ENCODE measurements around the gene FLT3. TPM values are rescaled to one million over a fixed set of nuclear protein-coding genes. Genes with fewer than 3 reads are reported as not detected.

The FLT3 gene
- total RNA-seq, 1 donor from 2014 or later = not detected

DNA sequence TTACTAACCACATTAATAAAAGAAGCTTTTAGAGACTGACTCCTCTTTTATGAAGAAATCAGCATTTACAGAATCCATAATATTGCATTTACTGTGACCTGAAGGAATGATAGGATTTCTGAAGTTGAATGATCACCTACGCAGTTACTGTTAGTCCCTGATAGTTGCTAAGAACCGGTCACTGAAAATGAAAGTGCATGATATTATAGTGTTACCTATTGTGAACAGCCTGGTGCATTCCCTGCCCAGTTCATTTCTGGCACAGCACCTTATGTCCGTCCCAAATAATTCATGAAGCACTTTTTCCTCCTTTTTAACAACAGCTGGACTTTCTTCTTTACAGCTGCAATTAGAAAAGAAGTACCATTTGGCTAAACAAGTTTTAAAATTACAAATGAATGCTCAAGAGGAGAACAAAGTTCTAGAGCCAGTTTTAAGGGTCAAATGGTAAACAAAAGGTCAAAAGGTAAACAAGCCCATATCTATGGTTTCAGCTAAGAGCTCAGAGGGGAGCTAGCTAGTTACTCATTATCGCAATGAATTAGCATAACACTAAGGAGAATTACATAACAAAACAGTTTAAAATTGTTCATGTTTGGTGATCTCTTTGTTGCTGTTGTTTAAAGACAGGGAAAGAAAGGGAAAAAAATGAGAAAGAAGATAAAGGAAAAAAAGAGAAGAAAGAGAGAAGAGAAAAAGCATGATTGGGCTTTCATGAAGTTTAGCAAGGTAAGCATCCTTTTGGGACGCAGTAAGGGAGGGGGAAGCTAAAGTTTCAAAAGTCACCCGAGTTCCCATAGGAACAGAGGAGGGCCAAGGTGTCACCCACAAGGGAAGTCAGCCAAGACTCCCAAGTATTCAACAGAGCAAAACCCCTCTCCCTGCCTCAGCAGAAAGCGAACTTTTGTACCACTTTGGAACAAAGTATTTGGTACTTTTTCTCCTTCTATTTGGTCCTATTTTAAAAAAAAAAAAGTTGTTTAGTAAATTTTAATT lies 50.2 kb downstream of the FLT3 start:
- H3K4me3 Mint-ChIP-seq (ENCODE audit: unreplicated experiment) = no peak overlapping the region
- peaks cover 9% of the 10 kb centered on the region for H3K4me1 Mint-ChIP-seq (ENCODE audit: low read depth)
- no peak overlapping the region for H3K27ac Mint-ChIP-seq (ENCODE audit: unreplicated experiment)
- H3K36me3 Mint-ChIP-seq (ENCODE audit: low read depth) = no peaks in the 10 kb centered on the region
- TF ChIP-seq, protein P1, sequence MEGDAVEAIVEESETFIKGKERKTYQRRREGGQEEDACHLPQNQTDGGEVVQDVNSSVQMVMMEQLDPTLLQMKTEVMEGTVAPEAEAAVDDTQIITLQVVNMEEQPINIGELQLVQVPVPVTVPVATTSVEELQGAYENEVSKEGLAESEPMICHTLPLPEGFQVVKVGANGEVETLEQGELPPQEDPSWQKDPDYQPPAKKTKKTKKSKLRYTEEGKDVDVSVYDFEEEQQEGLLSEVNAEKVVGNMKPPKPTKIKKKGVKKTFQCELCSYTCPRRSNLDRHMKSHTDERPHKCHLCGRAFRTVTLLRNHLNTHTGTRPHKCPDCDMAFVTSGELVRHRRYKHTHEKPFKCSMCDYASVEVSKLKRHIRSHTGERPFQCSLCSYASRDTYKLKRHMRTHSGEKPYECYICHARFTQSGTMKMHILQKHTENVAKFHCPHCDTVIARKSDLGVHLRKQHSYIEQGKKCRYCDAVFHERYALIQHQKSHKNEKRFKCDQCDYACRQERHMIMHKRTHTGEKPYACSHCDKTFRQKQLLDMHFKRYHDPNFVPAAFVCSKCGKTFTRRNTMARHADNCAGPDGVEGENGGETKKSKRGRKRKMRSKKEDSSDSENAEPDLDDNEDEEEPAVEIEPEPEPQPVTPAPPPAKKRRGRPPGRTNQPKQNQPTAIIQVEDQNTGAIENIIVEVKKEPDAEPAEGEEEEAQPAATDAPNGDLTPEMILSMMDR (IDR thresholded peaks at IDR 0.05) = no peak
- H3K27me3 Mint-ChIP-seq (ENCODE audit: low read depth) = peaks cover 25% of the 10 kb centered on the region
- no peak for DNase-seq (ENCODE audit: low spot score)
- peaks cover 3% of the 10 kb centered on the region for H3K9me3 Mint-ChIP-seq (ENCODE audit: low read depth)

DNA sequence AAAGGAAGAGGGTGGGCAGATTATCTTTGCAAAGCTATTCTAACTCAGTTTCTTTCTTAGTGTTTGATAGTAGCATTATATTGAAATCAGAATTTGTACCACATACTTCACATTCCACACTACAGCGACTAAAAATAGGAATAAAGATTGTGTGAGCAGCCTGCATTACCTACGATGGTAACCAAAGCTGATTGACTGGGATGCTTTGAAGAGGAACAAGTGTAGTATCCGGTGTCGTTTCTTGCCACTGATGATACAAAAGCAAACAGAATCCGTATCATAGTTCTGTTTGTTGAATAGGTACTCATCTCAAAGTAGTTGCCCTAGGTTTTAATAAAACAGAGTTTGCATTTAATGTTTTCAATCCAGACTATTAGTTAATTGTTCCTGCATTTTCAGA lies 51.2 kb downstream of the FLT3 start:
- Mint-ChIP-seq H3K4me3 (ENCODE audit: unreplicated experiment) (no peak overlapping the region), H3K27ac (ENCODE audit: unreplicated experiment) (no peak overlapping the region), H3K9me3 (ENCODE audit: low read depth) (peaks cover 3% of the 10 kb centered on the region), H3K27me3 (ENCODE audit: low read depth) (peaks cover 17% of the 10 kb centered on the region), H3K4me1 (ENCODE audit: low read depth) (peaks cover 9% of the 10 kb centered on the region), H3K36me3 (ENCODE audit: low read depth) (no peaks in the 10 kb centered on the region)
- TF ChIP-seq, protein P1 (IDR thresholded peaks at IDR 0.05) = no peak
- DNase-seq (ENCODE audit: low spot score) = no peak

DNA sequence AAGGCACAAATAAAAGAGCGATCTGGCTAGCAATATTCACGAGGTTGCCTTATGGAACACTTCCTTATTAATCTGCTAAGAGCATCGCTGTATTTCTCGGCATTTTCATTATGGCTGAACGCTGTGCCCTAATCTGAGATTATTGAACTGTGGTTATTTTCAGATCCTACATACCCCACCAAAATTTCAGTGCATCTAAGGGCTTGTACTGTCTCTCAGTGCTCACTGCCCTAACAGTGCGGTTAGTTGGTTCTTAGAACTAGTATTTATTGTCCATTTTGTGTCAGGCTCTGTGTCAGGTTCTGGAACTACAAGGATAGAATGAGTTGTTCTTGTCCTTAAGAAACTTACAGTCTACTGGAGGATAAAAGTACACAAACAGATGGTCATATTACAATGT lies 51.6 kb downstream of the FLT3 start:
- Mint-ChIP-seq H3K4me3 (ENCODE audit: unreplicated experiment) (no peak overlapping the region), H3K9me3 (ENCODE audit: low read depth) (peaks cover 3% of the 10 kb centered on the region), H3K36me3 (ENCODE audit: low read depth) (no peaks in the 10 kb centered on the region), H3K4me1 (ENCODE audit: low read depth) (peaks cover 9% of the 10 kb centered on the region), H3K27me3 (ENCODE audit: low read depth) (peaks cover 12% of the 10 kb centered on the region), H3K27ac (ENCODE audit: unreplicated experiment) (no peak overlapping the region)
- TF ChIP-seq, protein P1 (IDR thresholded peaks at IDR 0.05) = no peak
- no peak for DNase-seq (ENCODE audit: low spot score)

DNA sequence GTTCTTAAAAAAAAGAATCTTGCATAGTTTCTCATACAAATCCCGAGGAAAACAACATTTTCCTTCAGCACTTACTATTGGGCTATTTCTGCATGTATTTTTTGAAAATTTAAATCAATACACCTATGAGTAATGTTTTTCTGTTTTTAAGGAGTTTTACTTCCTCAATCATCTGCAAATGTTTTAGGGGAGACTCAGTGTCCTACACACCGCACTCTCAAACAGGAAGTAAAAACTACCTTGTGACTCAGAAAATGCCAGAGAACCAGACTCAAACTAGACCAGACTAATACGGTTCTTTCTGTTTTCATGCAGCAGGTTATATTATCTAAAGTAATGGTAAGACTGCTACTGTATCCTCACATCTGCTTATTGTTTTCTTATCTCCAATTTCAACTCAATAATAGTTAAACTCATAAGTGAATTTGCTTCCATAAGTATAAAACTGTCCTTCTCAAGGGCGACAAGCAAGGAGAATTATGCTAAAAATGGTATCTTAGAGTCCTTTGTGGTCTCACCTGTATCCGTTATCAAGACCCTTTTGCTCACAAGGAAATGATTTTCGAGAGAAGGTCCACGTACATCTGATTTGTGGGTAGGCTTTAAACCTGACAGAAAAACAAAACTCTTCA lies 52.5 kb downstream of the FLT3 start:
- Mint-ChIP-seq H3K27me3 (ENCODE audit: low read depth) (peaks cover 14% of the 10 kb centered on the region), H3K36me3 (ENCODE audit: low read depth) (no peaks in the 10 kb centered on the region), H3K4me1 (ENCODE audit: low read depth) (peaks cover 9% of the 10 kb centered on the region), H3K9me3 (ENCODE audit: low read depth) (peaks cover 3% of the 10 kb centered on the region), H3K4me3 (ENCODE audit: unreplicated experiment) (no peak overlapping the region), H3K27ac (ENCODE audit: unreplicated experiment) (no peak overlapping the region)
- DNase-seq (ENCODE audit: low spot score) = no peak
- TF ChIP-seq, protein P1 (IDR thresholded peaks at IDR 0.05) = no peak

DNA sequence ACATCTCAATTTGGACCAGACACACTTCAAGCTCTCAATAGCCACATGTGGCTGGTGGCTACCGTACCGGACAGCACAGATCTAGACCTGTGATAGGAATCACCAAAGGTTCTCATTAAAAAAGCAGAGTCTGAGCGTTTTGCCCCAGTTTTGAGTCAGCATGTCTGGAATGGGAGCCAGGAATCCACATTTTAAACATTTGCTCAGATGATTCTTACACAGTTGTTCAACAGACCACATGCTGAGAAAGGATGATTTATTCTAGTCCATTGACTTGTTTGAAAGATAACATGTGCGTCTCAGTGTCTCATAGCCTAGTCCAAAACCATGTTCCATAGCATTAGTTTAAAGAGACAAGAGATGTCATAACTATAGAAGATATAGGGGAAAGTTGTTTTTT lies 53.4 kb downstream of the FLT3 start:
- H3K27ac Mint-ChIP-seq (ENCODE audit: unreplicated experiment) = no peak overlapping the region
- no peak overlapping the region for H3K4me3 Mint-ChIP-seq (ENCODE audit: unreplicated experiment)
- H3K4me1 Mint-ChIP-seq (ENCODE audit: low read depth) = peaks cover 9% of the 10 kb centered on the region
- DNase-seq (ENCODE audit: low spot score) = no peak
- peaks cover 21% of the 10 kb centered on the region for H3K27me3 Mint-ChIP-seq (ENCODE audit: low read depth)
- TF ChIP-seq, protein P1 (IDR thresholded peaks at IDR 0.05) = no peak
- H3K36me3 Mint-ChIP-seq (ENCODE audit: low read depth) = no peaks in the 10 kb centered on the region
- H3K9me3 Mint-ChIP-seq (ENCODE audit: low read depth) = peaks cover 3% of the 10 kb centered on the region

All from chondrocyte (in vitro differentiated cells).